Activated T-helper 1 cell treated with Interleukin-2 at 50 U/mL for 16 hours (primary cell): Measurements from ENCODE around the gene ALOX12B.

Experiments
- DNase-seq: peaks from one replicate; pipeline ENCODE4 v3.0.0-alpha.2; 2020; ENCODE audit warnings: low read depth

ALOX12B gene

GRCh38 chr17:8087075-8087951 is at the start of gene ALOX12B:
TSS of gene ALOX12B (minus strand) at chr17:8087716. CDS start at chr17:8087442, 274 bp downstream.
- no peak for DNase-seq

DNA sequence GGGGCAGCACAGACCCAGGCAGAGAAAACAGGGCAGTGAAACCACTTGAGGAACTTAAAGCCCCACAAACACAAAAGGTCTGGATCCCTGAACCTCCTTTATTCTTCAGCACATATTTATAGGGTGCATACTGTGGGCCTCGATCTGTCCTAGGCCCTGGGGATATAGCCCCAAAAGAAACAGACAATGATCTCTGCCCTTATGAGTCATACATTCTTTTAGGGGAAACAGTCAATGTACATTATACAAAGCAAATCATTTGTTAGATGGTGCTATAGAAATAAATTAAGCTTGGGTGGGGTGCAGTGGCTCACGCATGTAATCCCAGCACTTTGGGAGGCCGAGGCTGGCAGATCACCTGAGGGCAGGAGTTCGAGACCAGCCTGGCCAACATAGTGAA is 46.4 kb upstream of the ALOX12B start:
- no peak for DNase-seq

DNA sequence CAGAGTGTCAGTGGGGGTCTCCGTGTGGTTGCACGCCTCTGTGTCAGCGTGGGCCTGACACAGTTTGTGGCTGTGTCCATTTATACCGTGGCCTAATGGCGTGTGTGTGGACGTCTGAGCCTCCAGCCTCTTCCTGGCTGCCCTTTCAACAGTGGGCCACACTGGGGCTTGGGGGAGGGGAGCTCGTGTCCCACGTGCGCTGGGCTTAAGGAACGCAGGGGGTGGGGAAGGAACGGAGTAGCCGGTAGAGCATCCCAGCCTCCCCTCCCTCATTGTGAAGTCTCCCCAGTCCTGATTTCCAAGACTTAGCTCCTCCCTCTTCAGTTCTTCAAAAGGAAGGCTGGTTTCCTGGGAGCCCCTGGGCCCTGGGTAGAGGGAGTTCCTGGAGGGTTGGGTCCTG is 45.9 kb upstream of the ALOX12B start:
- no peak for DNase-seq

DNA sequence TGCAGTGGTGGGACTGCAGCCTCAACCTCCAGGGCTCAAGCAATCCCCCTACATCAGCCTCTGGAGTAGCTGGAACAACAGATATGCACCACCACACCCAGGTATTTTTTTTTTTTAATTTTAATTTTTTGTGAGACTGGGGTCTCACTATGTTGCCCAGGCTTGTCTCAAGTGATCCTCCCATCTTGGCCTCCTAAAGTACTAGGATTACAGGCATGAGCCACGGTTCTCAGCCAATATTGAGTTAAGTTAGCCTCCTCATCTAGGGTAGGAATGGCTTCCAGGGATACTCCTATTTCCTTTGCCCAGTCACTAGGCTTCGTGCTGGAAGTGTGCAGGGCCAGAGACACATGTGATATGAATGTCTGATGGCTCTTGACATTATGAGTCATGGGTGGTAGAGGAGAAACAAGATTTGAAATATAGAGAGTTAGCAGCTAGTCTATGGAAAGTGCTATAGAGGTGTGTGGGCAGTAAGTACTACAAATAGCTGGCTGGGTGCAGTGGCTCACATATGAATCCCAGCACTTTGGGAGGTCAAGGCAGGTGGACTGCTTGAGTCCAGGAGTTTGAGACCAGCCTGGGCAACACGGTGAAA is 44.4 kb upstream of the ALOX12B start:
- no peak for DNase-seq

GRCh38 chr17:8128125-8128784 is 40.7 kb upstream of the ALOX12B start:
- no peak for DNase-seq

DNA sequence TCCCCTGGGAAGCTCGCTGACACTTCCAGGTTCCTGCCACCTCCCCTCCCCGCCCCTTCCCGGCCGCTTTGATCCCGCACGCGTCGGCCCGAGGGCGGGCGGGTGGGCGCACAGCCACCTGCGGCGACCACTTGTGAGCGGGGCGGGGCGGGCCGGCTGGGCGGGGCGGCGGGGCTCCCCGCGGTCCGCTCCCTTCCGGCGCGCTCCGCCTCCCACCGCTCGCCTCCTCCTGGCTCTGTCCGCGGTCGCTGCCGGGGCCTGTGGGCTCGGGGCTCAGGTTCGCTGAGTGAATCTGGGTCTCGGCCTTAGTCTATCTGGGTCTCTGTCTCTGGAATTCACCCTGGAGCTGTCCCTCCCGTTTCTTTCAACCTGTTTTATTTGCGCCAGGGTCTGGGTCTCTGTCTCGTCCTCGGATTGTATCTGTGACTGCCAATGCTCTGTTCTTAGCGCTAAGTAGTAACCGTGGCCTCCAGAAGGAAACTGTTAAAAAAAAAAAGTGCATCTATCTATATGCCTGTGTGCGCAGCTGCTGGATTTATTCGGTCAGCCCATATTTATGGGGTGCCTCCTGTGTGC is 39.1 kb upstream of the ALOX12B start:
- DNase-seq: no peak

DNA sequence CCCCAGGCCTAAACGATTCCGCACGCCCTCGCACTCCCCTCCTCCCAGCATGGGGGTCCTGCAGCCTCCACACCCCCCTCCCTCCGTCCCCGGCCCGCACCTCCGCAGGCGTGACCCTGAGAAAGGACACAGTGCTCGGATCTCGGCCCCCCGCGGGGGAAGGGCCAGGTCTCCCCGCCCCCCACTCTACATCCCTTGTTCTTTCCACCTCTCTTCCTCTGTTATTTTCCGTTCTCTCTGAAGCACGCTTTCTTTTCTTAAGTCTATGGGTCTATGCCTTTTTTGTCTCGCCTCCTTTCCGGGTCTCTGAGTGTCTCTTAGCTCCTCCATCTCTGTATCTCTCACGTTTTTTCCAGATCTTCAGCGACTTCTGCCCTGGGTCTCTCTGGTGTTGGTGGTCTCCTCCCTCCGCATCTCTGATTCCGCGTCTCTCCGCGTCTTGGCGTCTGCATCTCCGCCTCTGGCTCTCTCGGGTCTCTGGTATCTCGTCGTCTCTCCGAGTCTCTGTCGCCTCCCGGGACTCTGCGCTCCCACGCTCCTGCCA is 38.5 kb upstream of the ALOX12B start:
- no peak for DNase-seq

GRCh38 chr17:8125154-8125946 is 37.8 kb upstream of the ALOX12B start:
- DNase-seq: peak; percentile 75

DNA sequence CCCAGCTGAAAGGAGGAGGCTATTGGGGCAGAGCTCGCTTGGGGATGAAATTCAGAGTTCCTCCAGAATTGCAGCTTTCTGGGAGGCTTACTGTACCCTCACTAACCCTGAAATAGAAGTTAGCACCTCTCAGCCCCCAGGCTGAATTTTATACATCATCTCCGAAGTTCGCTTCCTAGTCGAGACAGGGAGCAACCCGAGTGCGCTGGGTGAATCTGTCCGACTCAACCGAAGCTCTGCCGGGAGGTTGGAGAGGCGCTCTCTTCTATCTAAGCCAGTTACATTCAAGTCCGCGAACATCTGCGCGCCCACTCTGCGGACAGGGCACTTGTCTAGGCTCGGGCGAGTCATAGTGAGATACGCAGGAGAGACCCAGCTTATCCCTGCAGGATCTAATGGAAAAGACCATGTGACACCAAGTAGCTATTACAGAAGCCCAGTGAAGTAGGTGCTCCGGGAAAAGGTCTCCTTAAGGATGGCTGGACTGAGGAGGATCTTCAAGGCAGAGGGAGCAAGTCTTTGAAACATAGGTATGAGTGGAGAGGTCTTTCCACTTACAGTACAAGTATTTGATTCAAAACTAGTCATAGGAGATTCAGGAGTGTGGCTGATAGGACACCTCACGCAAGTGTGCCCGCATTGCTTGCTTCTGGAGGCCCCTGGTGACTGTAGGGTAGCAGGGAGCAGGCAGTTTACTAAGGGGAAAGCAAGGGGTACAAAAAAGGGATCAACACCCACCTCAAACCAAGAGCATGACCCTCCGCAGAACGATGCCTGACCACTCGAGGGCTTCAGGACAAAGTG is 37.0 kb upstream of the ALOX12B start:
- DNase-seq: no peak

DNA sequence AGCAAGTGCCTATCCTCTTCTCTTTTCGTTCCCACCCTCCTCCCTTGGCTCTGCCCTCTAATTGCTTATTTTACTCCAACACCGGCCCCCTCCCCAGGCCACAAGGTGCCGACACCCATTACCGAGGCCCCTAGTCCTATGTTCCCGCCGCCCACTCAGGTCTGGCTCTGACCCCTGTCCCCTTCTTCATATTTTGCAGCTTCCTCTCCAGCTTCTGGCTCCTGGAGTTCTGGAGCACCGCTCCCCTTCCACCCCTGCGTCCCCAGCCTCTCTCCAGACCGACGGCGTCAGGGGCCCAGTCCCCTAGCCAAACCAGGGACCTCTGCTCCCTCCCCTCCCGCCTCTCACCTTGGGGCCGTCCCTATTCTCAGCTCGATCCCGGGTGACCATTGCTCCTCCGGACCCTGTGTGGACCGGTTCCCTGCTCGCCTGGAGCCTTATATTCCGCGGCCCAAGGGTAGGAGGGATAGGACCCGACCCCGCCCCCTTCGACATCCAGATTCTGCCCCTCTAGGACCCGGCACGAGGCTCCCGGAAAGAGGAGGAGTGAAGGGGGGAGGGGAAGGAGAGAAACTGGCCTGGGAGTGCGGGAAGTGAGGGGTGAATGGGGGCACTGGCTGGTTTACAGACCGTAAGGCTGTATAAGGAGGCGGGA is 36.3 kb upstream of the ALOX12B start, which contains the start of gene HES7:
TSS of gene HES7 (minus strand) at position 412 of the 655 bp plus-strand sequence. CDS start at position 390, 22 bp downstream.
- no peak for DNase-seq

GRCh38 chr17:8122924-8123694 is 35.6 kb upstream of the ALOX12B start:
- no peak for DNase-seq

- DNase-seq: no peak
These were observed 35.0 kb upstream of the ALOX12B start for GRCh38 chr17:8122422-8122923.

- no peak for DNase-seq
These were observed 34.3 kb upstream of the ALOX12B start for GRCh38 chr17:8121681-8122421.

GRCh38 chr17:8121407-8121680 is 33.8 kb upstream of the ALOX12B start:
- no peak for DNase-seq

GRCh38 chr17:8120520-8121406 is 33.2 kb upstream of the ALOX12B start:
- peak; percentile 35 for DNase-seq

DNA sequence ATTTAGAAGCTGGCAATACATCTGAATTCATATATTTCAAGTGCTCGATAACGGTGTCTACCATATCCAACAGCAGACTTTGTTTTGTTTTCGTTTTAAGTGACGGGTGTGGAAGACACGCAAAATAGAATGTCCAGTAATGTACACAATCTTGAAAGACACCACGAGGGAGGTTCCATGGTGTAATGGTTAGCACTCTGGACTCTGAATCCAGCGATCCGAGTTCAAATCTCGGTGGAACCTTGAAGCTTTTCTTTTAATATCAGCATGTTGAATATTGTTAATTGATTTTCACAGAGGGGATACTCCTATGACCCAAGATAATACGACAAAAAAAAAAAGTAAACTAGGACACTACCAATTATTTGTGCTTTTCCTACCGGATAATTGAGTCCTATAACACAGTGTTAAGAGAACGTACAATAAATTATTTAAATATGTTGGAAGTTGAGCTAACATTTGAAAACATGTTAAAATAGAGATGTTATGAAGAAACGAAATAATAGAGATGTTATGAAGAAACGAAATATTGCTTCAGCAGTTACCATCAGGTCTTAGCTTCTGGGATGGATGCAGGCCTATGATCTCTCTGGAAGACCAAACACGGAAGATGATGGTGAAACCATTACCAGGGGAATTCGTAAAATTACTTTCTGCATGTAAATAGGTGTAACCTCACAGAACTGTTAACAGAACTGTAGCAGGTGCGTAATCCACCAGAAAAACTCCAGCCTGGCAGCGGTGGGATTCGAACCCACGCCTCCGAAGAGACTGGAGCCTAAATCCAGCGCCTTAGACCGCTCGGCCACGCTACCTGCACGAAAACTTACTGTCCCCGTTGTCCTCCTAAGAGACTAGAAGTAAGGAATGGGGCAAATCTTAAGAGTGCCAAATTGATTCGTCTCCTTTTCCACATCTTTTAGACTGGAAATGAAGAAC is 32.3 kb upstream of the ALOX12B start:
- peak; percentile 54 for DNase-seq
